Measurements from ENCODE around the gene SH2D3A.
"Not testable (repeated sequence)": the region's sequence is repeated elsewhere in the genome, so short reads cannot be mapped to it uniquely, and the experiment has no call there.

SH2D3A gene

DNA sequence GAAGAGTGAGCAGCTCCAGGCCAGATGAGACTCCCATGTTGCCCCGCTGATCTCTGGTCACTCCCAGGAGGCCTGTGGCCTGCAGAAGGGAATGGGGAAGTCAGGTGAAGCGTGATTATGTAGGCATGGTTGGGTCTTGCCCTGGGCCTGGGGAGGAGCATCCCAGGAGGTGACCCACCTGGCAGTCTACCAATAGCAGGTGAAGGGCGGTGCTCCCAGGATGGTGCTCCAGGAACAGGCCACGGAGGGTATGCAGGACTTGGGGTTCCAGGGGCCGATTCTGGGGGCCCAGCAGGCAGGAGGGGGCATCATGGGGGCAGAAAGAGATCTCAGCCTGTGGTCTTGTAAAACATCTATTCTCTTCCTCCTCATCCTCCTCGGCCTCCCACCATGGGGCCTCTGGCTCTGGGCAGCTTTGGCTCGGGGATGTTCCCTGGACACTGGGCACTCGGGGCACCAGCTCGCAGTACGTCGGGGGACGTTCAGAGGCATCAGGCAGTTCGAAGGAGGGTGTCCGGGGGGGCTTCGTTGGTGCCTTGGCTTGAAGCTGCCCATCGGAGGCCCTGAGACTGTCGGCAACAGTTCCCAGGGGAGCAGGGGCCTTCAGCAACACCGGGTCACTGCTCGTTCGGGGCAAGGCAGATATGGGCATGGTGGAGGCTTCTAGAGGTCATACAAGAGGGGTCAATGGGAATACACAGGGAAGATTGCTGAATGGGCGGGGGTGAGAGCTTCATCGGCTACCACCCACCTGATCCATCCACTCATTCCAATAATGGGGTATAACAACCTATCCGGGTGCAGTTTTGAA lies 12.4 kb downstream of the SH2D3A start:
- DNase-seq = no peak

DNA sequence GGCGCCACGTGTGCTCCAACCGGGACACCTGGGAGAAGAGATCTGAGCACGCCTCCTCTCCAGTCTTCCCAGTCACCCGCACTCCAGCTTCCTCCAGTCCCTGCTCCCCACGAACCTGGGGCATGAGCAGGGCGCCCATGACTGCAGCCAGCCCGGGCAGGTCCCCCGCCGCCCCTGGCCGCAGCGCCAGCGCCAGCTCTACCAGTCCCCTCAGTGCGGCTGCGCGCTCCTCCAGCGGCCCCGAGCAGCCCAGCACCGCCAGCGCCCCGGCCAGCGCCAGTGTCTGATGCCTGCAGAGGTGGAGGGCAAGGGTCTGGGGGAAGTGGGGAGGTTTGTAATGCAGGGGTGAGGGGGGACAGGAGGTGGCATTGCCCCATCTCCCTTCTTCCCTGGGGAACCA lies 13.1 kb downstream of the SH2D3A start:
- DNase-seq = no peak

GRCh38 chr19:6753178-6754031 lies 13.8 kb downstream of the SH2D3A start:
- peak in 1 of 2 experiments; percentile 74 for DNase-seq

GRCh38 chr19:6752256-6753177 lies 14.7 kb downstream of the SH2D3A start:
- no peak for DNase-seq

GRCh38 chr19:6751189-6751588 lies 16.0 kb downstream of the SH2D3A start:
- DNase-seq = no peak

DNA sequence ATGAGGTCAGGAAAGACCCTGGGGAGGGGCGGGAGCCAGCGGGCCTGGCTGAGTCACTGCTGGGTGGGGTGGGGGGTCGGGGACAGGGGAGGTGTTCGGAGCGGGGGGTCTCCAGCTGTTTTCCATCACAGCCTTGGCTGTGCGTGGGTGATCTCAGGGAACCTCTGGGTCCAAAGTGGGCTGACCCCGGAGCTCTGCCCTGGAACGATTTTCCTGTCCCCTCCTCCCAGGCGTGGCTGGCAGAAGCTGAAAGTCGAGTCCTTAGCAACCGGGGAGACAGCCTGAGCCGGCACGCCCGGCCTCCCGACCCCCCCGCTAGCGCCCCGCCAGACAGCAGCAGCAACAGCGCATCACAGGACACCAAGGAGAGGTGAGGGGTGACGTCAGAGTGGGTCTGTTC lies 17.2 kb downstream of the SH2D3A start:
- DNase-seq = no peak

DNA sequence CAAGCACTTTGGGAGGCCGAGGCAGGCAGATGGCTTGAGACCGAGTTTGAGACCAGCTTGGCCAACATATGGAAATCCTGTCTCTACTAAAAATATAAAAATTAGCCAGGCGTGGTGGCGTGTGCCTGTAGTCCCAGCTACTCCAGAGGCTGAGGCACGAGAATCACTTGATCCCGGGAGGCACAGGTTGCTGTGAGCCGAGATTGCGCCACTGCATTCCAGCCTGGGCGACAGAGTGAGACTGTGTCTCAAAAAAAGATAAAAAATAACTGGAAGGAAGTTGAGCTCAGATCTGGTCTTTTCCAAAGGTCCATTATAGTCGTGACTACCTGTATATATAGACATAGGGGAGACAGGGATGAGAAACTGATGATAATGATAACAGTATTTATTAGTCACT lies 18.7 kb downstream of the SH2D3A start:
- DNase-seq = not testable (repeated sequence)

DNA sequence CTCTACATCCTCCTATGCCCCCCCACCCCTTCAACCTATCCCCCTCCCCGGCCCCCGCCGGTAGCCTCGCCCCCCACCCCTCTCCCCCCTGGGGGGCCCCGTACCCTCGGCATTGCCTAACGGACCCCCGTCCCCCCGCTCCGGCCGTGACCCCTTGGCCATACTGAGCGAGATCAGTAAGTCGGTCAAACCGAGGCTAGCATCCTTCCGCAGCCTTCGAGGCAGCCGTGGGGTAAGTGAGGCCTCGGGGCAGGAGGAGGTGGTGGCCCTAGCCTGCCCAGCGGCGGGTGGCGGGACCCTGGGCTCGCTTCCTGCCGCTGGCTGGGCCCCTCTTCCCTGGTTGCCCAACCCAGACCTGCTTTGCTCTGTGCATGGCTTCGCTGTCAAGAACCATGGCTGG lies 21.3 kb downstream of the SH2D3A start:
- DNase-seq = no peak

DNA sequence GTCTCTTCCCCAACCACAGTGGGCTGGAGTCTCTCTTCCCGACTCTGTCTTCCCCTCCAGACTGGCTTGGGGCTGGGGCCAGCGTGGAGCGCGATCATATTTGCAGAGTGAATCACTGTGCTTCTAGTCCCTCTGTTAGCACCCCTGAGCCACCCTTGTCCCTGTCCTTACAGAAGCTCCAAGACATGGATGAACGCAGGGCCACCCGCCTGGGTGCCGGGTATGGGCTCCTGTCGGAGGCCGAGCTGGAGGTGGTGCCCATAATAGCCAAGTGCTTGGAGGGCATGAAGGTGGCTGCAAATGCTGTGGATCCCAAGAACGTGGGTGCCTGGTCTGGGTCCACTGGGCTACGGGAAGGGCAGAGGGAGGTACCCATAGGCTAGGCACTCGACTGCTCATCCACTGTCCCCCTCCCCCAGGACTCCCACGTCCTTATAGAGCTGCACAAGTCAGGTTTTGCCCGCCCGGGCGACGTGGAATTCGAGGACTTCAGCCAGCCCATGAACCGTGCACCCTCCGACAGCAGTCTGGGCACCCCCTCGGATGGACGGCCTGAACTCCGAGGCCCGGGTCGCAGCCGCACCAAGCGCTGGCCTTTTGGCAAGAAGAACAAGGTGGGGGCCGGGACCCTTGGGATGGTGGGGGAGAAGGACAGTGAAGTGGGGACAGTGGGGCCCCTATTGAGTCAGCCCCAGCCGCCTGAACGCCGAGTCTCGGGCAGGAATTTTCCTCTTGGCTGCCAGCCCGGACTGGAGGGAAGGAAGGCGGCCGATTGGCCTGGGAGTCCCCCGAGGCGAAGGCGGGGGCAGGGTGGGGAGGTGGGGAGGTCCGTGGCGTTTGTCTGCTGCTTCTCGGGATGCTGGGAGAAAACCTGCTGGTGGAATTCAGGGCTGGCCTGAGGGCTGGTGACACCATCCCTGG lies 22.6 kb downstream of the SH2D3A start:
- no peak for DNase-seq

DNA sequence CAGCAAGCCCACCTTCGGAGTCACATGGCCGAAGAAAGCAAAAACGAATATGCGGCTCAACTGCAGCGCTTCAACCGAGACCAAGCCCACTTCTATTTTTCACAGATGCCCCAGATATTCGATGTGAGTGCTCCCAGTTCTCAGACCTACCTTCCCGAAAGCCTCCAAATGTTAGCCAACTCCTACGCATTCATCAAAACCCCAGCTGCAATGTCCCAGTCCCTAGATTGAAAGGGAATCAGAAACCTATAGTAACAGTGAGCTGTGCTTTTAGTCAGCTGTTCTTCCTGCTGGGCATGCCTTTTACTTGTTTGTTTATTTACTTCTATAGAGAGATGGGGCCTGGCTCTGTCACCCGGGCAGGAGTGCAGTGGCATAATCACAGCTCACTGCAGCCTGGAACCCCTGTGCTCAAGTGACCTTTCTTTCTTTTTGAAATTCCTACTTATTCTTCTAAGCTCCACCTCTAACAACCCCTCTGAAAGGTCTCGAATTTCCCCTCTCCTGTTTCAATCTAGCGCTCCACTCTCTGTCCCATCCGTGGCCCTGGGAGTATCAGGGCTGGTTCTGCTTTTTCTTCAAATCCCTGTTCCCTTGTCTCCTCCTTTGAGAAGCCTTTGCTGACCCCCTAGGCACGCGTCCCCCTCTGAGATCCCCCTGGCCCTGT lies 23.4 kb downstream of the SH2D3A start:
- DNase-seq = no peak

DNA sequence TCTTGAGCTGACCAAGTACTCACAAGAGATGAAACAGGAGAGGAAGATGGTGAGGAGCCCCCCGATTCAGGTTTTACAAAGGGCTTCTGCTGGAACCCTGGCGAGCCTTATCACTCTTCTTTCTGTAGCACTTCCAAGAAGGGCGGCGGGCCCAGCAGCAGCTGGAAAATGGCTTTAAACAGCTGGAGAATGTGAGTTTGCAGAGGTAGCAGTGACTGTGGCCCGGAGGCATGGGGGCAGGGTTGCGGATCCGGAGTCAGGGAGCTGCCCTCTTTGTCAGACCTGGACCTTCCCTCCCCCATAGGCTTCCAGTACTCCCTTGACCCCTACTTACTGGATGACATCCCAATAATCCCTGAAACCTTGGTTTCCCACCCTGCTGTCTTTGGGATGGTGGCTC lies 24.2 kb downstream of the SH2D3A start:
- DNase-seq = no peak

- peak in 1 of 2 experiments; percentile 43 for DNase-seq
Measured at GRCh38 chr19:6740589-6741343, 26.5 kb downstream of the SH2D3A start.

DNA sequence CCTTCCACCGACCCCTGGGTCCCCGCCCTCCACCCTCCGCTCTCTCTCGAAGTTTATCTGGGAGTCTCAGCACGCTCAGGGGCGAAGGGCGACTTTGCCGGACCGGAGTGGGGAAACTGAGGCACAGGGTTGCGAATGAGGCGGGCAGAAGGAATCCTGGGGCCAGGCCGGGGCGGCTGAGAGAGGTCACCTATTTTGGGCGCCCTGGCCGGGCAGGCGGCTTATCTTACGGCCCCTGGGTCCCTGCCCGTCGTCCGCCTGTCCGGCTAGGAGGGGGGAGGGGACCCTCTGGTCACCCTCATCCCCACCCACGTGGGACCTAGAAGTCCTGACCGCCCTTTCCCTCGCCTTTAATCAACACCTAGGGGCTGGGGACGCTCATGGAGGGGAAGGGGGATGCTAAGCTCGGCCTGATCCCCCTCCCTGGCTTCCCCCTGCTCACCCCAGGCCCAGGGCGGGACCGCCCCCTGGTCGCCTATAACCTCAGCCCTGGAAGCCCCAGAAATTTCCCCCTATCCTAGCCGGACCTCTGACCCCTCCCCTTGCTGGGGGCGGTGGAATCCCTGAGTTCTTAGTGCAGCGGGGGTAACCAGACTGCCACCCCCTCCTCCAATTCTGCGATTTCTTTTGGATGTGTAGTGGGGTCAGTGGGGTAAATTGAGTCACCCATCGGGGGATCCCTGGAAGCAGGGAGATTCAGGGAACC lies 27.2 kb downstream of the SH2D3A start:
- DNase-seq = peak in 1 of 2 experiments; percentile 48

GRCh38 chr19:6739390-6739882 lies 27.8 kb downstream of the SH2D3A start, which contains the start of gene TRIP10:
Gene TRIP10, plus strand, starts transcription at chr19:6739680. Its CDS starts 82 bp downstream, at chr19:6739762.
- DNase-seq = peak in 1 of 2 experiments; percentile 74

- no peak for DNase-seq
Measured at GRCh38 chr19:6738787-6739389, 28.3 kb downstream of the SH2D3A start.

DNA sequence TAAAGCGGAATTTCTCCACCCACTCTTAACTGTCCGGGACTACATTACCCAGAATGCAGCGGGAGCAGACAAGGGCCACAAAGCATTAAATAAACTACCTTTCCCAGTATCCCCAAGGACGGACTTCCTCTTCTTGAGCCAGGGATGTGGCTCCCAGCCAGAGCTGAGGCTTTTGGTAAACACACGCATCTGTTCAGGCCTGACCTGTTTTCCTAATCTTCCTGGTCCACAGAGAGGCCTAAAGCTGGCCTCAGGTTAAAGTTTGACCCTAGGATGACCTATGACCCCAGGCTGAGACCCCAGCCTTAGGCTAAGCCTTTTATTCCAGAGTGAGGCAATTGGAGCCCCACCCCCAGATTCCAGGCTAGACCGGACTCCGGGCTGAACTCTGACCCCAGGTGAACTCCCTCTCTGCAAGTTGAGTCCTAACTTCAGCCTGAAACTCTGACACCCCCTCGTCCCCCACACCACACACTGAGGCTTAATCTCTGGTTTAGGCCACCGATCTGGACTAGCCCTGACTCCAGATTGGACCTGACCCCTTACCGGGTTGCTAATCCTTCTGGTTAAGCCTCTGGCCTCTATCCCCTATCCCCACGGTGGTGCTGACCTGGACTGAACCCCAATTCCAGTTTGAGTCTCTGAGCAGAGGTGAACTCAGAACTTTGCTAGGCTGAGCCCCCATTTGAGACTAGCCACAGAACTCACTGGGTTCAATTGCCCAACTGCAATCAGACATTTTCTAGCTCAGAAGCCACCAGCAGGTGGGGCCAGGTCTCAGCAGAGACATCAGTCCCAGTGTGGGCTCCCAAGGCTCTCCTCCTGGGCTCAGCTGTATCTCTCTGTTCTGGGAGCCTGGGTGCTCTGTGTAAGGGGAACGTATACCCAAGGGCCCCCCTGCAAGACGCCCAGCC lies 29.1 kb downstream of the SH2D3A start:
- DNase-seq = peak; percentile 66 to 83

DNA sequence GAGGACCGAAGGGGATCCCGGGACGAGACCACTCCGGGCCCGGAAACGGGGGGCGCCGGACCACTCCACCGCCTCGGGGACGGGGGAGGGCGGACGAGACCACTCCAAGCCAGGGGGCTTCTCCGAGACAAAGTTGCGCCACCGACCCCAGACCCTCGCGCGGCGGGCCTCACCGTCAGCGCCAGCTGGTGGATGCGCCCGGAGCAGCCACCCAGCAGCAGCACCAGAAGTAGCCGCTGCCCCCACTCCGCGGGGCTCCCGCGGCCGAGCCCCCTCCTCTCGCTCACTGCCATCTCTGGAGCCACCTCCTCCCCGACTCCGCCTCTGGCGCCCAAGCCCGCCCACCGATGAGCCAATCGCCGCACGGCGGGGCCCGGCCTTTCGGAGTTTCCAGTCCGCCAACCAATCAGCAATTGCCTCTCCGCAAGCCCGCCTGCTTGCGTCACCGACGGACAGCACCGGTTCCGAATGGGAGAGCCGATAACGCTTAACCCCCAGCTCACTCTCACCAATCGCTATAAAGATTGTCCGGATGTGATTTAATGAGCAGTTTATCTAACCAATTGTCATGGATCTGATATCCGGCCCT lies 29.9 kb downstream of the SH2D3A start, which contains the start of gene GPR108:
Gene GPR108, minus strand, starts transcription at position 297 of the 589 bp plus-strand sequence. Its CDS starts 4 bp downstream, at position 293.
- peak; percentile 97 to 99 for DNase-seq
